GM12872 (cell line): ENCODE data around the gene TPPP2.

Experiments used
- TF ChIP-seq, protein P1 (sequence below): IDR thresholded peaks from 3 replicates; pipeline ENCODE4 v1.5.1; 2011; ENCODE audit warnings: low read depth, mild to moderate bottlenecking, low read length, moderate library complexity; ENCODE audit not compliant: insufficient read depth

The TPPP2 gene

DNA sequence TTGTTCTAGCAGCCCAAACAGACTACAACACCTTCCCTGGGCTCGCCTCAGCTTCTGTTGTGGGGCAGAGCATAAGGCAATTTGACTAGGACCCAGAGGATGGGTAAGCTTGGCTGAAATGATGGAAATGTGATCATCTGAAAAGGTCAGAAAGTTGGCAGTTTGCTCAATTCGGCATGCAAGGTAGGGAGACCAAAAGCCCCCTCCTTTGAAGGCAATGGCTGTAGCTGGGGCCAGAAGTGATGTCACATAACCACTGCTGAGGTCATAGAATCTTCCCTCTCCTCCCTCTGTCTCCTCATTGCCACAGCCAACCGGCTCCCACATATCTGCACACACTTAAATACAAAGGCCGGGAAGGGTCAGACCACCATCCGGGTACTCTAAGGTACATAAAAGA lies at the start of gene TPPP2:
TPPP2 (plus strand) TSS at position 301 of the 400 bp plus-strand sequence. CDS start 365 bp downstream, outside the sequence.
- TF ChIP-seq, protein P1, sequence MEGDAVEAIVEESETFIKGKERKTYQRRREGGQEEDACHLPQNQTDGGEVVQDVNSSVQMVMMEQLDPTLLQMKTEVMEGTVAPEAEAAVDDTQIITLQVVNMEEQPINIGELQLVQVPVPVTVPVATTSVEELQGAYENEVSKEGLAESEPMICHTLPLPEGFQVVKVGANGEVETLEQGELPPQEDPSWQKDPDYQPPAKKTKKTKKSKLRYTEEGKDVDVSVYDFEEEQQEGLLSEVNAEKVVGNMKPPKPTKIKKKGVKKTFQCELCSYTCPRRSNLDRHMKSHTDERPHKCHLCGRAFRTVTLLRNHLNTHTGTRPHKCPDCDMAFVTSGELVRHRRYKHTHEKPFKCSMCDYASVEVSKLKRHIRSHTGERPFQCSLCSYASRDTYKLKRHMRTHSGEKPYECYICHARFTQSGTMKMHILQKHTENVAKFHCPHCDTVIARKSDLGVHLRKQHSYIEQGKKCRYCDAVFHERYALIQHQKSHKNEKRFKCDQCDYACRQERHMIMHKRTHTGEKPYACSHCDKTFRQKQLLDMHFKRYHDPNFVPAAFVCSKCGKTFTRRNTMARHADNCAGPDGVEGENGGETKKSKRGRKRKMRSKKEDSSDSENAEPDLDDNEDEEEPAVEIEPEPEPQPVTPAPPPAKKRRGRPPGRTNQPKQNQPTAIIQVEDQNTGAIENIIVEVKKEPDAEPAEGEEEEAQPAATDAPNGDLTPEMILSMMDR = no peak

DNA sequence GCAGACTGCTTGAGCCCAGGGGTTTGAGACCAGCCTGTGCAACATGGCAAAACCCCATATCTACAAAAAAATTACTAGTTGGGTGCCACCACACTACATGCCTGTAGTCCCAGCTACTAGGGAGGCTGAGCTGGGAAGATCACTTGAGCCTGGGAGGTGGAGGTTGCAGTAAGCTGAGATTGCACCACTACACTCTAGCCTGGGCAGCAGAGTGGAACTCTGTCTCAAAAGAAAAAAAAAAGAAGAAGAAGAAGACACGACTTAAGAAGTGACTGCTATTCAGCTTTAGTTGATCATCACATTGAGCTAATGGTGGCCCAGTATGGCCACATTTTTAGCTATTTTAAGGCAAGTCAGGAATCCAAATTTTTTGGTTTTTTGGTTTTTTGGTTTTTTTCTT lies 49.1 kb upstream of the TPPP2 start:
- TF ChIP-seq, protein P1 = no peak

DNA sequence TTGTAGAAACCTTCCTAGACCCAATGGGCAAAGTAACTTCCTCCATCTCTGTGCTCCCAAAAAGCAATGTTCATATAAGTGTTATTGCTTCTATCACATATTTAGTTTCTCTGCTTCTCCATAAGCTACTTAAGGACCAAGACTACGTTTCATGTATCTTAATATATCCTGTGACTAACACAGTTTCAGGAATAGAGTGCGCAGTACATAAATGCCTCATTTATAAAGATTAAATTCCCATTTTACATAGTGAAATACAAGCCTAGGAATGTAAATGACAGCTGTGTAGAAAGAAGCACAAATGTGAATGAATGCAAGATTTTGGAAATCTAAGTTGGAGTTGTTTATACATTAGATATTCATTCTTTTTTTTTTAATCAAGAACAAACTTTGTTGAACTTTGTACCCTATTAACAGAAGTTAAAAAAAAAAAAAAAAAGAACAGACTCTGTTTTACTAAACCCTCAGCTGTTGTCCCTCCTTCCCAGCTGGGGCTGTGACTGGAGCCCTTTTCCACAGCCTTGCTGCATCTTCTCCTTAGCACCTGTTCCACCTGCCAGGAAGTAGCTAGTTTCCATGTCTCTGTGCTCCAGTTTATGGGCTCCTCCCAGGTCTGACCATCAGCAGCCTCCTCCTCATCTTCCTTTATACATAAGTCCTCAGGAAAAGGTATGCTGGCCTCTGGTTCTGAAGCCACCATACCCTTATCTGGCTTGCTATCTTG lies 47.2 kb upstream of the TPPP2 start:
- TF ChIP-seq, protein P1 = no peak

DNA sequence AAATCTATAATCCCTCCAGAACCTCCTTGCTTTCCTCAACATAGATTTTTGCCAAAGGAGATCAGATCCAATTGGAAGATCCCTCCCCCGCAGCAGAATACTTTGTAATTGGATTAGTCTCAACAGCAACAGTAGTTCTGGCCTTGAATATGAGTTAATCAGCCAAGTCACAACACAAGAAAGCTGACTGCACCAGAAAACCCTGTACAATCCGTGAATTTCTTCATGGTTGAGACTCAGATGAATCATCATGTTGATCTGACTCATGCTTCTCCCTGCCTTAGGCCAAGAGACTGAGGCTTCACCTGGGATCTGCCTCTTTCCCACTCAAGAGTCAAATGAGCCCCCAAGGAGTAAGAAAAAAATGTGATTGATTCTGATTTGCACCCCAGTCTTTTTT lies 43.2 kb upstream of the TPPP2 start:
- TF ChIP-seq, protein P1 = no peak

DNA sequence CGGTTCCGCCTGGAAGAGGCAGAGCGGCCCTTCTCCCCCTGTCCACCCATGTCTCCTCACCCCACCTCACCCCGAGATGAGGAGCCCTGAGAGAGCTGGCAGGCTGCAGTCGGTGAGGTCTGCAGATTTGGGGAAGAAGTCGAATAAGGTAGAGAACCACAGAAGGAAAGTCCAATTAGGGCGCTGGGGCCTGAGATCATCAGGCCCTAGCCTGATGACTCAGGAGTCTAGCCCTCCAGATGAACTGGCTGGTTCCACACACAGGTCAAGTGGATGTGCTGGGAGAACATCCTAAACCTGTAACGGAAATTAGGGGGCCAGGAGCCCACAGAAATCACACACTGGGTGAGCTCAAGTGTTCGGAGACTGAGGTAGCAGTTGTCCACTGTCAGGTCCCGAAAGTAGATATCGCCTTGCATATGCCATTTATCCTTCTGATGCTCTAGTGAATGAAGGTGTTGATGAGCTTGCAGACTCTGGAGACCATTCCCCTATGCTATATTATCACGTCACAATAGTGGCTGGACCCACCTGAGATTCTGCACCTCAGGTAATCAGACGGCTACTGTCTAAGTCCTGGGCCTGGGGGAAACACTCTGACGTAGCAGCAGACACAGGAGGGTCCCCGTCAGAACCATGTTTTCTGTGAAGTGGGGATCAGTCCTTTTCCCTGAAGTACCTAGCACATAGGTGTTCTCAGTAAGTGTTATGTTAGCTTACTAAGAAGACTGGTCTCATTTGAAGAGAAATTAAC lies 41.1 kb upstream of the TPPP2 start:
- TF ChIP-seq, protein P1 = no peak

DNA sequence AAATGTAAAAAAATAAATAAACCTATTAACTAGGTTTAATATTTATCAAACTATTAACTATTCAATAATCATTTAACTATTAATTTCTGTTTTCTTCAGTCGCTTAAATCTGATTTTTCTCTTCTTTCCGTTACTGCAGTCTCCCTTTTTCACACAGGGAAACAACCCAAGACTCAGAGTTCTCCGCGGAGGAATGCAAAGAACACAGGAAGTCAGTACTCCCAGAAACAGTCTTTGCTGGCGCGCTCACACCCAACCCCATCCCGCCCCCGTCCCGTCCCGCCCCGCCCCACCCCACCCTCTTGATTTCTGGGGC lies 40.6 kb upstream of the TPPP2 start:
- TF ChIP-seq, protein P1 = no peak

DNA sequence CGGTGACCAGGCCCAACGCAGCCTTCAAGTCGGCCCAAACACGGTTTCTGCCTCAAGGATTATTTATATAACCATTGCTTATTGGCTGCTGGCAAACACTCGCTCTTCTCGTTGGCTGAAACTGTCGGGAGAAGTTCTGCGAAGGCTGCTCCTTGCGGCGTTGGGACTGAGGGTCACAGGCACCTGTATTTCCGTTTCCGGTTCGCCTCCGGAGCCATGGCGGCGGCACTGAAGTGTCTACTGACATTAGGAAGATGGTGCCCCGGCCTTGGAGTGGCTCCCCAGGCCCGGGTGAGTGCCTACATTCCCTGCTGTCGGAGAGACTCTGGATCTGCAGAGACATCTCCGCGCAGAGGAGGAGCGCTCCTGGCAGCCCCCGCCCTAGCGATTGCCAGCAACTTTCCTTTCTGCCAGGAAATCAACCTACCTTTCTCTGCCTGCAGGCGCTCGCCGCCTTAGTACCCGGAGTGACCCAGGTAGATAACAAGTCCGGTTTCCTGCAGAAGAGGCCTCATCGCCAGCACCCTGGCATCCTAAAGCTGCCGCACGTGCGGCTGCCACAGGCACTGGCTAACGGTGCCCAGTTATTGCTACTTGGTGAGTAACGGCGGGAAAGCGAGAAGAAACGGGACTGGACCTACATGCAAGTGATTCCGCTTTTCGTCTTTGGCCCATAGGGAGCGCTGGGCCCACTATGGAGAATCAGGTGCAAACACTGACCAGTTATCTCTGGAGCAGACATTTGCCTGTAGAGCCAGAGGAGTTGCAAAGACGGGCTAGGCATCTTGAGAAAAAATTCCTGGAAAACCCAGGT lies 40.0 kb upstream of the TPPP2 start, which contains the start of gene METTL17:
METTL17 (plus strand) TSS at position 194 of the 814 bp plus-strand sequence; CDS start at position 217, 23 bp downstream.
- TF ChIP-seq, protein P1 = peak; percentile 55
